ENCODE results near the gene CACNA1F. TPM values are rescaled to one million over a fixed set of nuclear protein-coding genes. Genes with fewer than 3 reads are reported as not detected.

CACNA1F gene
- total and polyA plus RNA-seq, 8 donors, result 0.06 to 6.1 (median 0.27) TPM; not detected in 2

- DNase-seq, result no peak
- 72 to 84% (median 77%) methylated on average over 6 to 10 of the region's 10 CpGs for WGBS, 5 donors
- Histone ChIP-seq H3K9me3 (peaks cover 0 to 8% (median 3%) of the 10 kb centered on the region in 4 donors), H3K27me3 (no peaks in the 10 kb centered on the region), H3K27ac (peak overlapping the region in 3 of 5 donors; percentile 82 to 86 (median 86)), H3K4me3 (no peak overlapping the region), H3K36me3 (peaks cover 4 to 12% (median 10%) of the 10 kb centered on the region in 4 donors), H3K4me1 (peaks cover 9 to 40% (median 28%) of the 10 kb centered on the region in 4 donors)
- no peak for TF ChIP-seq POLR2AphosphoS5 (IDR thresholded peaks at IDR 0.05)
- no peak for TF ChIP-seq POLR2A (IDR thresholded peaks at IDR 0.05)
- no peak for TF ChIP-seq CTCF (IDR thresholded peaks at IDR 0.05)
- TF ChIP-seq EP300 (IDR thresholded peaks at IDR 0.05), result no peak
- intact Hi-C loops (cut with DNase I; ENCODE audit: low total_unique reads), result no loop called here
Measured at GRCh38 chrX:49187526-49187925, 45.6 kb downstream of the CACNA1F start.

DNA sequence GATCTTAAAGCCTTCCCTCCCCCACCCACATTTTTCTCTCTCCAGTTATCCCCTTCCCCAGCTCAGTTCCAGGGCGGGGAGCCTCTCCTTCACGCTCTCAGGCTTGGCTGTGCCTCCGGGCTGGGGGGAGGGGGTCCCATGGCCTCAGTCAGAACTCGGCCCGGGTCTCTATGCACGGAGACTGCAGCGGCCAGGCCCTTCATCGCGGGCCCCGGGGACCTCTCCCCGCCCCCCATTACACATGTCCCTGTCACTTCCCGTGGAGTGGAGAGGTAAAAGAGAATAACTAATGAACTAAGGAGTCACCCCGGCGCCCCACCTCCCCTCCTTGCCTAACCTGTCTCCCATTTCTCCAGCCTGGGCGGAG is 46.1 kb downstream of the CACNA1F start:
- H3K9me3 ChIP-seq, result peaks cover 0 to 8% (median 3%) of the 10 kb centered on the region in 4 donors
- no peak overlapping the region for H3K4me3 ChIP-seq
- peaks cover 4 to 17% (median 13%) of the 10 kb centered on the region in 4 donors for H3K36me3 ChIP-seq
- intact Hi-C loops (cut with DNase I; ENCODE audit: low total_unique reads), result no loop called here
- H3K4me1 ChIP-seq, result peaks cover 9 to 35% (median 25%) of the 10 kb centered on the region in 4 donors
- TF ChIP-seq EP300 (IDR thresholded peaks at IDR 0.05) (no peak), POLR2AphosphoS5 (IDR thresholded peaks at IDR 0.05) (no peak), CTCF (IDR thresholded peaks at IDR 0.05) (no peak), POLR2A (IDR thresholded peaks at IDR 0.05) (no peak)
- no peaks in the 10 kb centered on the region for H3K27me3 ChIP-seq
- peak overlapping the region in 4 of 5 donors; percentile 76 to 86 (median 84) for H3K27ac ChIP-seq
- peak in 1 of 2 donors; percentile 32 for DNase-seq
- 57 to 72% (median 64%) methylated on average over 5 to 15 of the region's 15 CpGs for WGBS, 5 donors

GRCh38 chrX:49186125-49187027 is 46.8 kb downstream of the CACNA1F start, which contains the start of gene PRICKLE3:
Gene PRICKLE3 (minus strand): TSS chrX:49186373. CDS start chrX:49186297, 76 bp downstream.
- Histone ChIP-seq H3K36me3 (peaks cover 4 to 21% (median 15%) of the 10 kb centered on the region in 4 donors), H3K4me3 (peak within 1 kb of the TSS; percentile 48 to 58 (median 54)), H3K4me1 (peaks cover 9 to 34% (median 20%) of the 10 kb centered on the region in 4 donors), H3K27me3 (no peaks in the 10 kb centered on the region), H3K9me3 (peaks cover 0 to 3% (median 1%) of the 10 kb centered on the region in 4 donors), H3K27ac (peak within 1 kb of the TSS; percentile 76 to 87 (median 86))
- TF ChIP-seq POLR2AphosphoS5 (IDR thresholded peaks at IDR 0.05), result peak in 2 of 3 donors; percentile 67 to 73
- peak in 2 of 7 experiments; percentile 32 to 42 for TF ChIP-seq CTCF (IDR thresholded peaks at IDR 0.05)
- TF ChIP-seq POLR2A (IDR thresholded peaks at IDR 0.05), result no peak
- TF ChIP-seq EP300 (IDR thresholded peaks at IDR 0.05), result no peak
- intact Hi-C loops (cut with DNase I; ENCODE audit: low total_unique reads), result no loop called here
- DNase-seq, result peak; percentile 86 to 89
- 10 to 48% (median 24%) methylated on average over 15 to 62 of the region's 62 CpGs for WGBS, 5 donors

All from stomach (tissue), 9 donors.